Head of caudate nucleus (tissue), 42 donors: Measurements from ENCODE around the gene FIZ1.
A peak's percentile ranks its signal among the peaks of the same experiment; 100 is the strongest.

Experiments
- DNase-seq, 42 donors: peaks; one replicate each; pipeline versions ENCODE4 v3.0.0 to v3.0.0-alpha.2; 2020 to 2021; ENCODE audit warnings: mixed read lengths in 7 of 42
- intact Hi-C: fragments of 100-400 bp; cut with DNase I; formaldehyde crosslinking; loops from one replicate; pipeline ENCODE4 v1.15.0; 2022

The FIZ1 gene

GRCh38 chr19:55552206-55552605, 47.1 kb downstream of the FIZ1 start:
- DNase-seq, result no peak
- intact Hi-C loops, result no loop called here

GRCh38 chr19:55550321-55550650, 49.0 kb downstream of the FIZ1 start:
- intact Hi-C loops, result no loop called here
- no peak for DNase-seq

- no peak for DNase-seq
- intact Hi-C loops, result no loop called here
Observed at GRCh38 chr19:55549500-55550320, 49.6 kb downstream of the FIZ1 start.

GRCh38 chr19:55546822-55547614, 52.3 kb downstream of the FIZ1 start:
- intact Hi-C loops, result no loop called here
- peak in 20 of 42 donors; percentile 2 to 70 (median 25) for DNase-seq

GRCh38 chr19:55546011-55546410, 53.3 kb downstream of the FIZ1 start:
- DNase-seq, result no peak
- intact Hi-C loops, result no loop called here

- intact Hi-C loops, result no loop called here
Observed at GRCh38 chr19:55545443-55545842, 53.9 kb downstream of the FIZ1 start, which contains the start of gene SBK3. SBK3 (minus strand) TSS chr19:55545543; CDS start chr19:55545543, 0 bp downstream.

GRCh38 chr19:55544776-55545439, 54.4 kb downstream of the FIZ1 start:
- intact Hi-C loops, result no loop called here
- no peak for DNase-seq

More at GRCh38 chr19:55545443-55545842, 53.9 kb downstream of the FIZ1 start, which contains the start of gene SBK3:
- no peak for DNase-seq

- no peak for DNase-seq
- intact Hi-C loops, result no loop called here
Observed at GRCh38 chr19:55544014-55544413, 55.3 kb downstream of the FIZ1 start.

- no peak for DNase-seq
- intact Hi-C loops, result no loop called here
Observed at GRCh38 chr19:55543567-55543966, 55.8 kb downstream of the FIZ1 start.

GRCh38 chr19:55542292-55542855, 56.9 kb downstream of the FIZ1 start:
- intact Hi-C loops, result no loop called here
- no peak for DNase-seq
